GM18517 (cell line): Measurements from ENCODE around the gene P2RY4.
"Not testable (repeated sequence)": the region's sequence is repeated elsewhere in the genome, so short reads cannot be mapped to it uniquely, and the experiment has no call there.

ENCODE experiments used
- ATAC-seq: cut with Tn5 transposase; IDR thresholded peaks from one replicate; pipeline ENCODE4 v1.9.1; 2021; ENCODE audit warnings: mild to moderate bottlenecking, moderate library complexity; ENCODE audit not compliant: unreplicated experiment

P2RY4 gene

DNA sequence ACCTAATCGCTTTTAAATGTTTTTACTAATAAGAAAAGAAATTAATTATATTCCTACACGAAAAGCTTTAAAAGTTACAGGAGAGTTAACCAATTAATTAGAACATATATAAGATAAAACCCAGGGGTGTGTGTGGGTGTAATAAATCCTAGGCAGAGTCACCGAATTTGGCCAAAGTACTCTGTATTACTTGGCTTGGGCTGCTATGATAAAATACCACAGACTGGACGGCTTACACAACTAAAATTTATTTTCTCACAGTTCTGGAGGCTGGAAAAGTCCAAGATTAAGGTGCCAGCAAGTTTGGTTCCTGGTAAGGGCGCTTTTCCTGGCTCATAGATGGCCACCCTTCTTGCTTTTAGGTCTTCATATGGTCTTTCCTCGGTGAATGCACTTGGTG is 15.1 kb downstream of the P2RY4 start:
- no peak for ATAC-seq

DNA sequence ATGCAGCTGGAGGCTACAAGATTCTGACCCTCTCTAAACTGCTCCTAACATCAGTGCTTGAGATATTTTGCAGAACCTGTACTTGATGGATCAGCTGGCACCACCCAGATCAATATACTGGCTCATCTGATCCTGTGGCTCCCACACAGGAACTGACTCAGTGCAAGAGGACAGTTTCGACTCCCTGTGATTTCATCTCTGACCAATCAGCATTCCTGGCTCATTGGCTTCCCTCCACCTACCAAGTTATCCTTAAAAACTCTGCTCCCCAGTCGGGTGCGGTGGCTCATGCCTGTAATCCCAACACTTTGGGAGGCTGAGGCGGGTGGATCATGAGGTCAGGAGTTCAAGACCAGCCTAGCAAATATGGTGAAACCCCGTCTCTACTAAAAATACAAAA is 16.4 kb downstream of the P2RY4 start:
- not testable (repeated sequence) for ATAC-seq

DNA sequence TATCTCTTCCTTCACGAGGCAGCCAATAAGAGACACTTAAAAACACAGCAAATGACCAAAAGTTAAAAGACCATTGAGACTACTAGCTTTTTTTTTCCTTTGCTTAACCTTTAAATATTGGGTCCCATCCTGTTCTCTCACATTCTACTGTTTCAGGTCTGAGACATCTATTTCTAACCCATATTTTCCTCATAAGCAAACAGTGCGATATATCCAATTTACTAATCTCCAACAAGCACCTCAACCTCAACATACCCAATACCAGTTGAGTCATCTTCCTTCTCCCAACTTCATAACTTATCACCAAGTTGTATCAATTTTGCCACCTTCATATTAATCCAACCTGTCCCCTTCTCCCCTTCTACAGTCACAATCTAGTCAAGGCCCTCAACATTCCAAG is 18.5 kb downstream of the P2RY4 start:
- ATAC-seq: no peak

DNA sequence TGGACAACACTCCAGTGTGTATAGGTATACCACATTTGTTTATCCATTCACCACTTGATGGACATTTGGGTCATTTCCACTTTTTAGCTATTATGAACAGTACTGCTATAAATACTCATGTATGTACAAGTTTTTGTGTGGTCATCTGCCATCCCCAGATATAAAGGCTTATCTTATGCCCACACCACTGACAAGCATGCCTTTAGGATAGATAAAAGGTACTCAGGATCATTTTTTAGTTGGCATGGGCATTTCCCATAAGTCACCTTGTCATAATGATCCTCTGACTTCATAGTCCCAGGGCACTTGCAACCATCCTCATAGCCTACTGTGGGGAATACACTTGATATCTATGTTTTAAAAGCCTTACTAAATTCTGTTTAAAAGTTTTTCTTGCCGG is 19.3 kb downstream of the P2RY4 start:
- no peak for ATAC-seq

DNA sequence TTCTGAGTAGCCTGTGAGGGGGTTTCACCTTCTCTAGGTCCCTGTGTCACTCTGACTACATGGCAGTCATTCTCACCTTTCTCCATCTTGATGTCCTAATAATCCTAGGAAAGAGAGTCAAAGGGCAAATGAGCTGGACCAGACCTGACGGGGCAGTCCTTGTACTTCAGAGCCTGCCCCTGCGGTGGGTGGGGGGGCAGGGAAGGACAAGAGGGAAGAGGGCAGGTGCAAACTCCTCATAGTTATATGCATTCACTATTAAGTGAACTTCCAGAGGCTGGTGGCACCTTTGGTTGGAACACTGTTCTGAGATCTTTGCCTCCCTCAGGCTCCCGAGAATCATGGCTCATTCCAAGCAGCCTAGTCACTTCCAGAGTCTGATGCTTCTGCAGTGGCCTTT is 25.6 kb downstream of the P2RY4 start, which contains the start of gene AWAT1:
Gene AWAT1 (plus strand): TSS at position 301 of the 400 bp plus-strand sequence. CDS start 41 bp downstream, at position 342.
- no peak for ATAC-seq

DNA sequence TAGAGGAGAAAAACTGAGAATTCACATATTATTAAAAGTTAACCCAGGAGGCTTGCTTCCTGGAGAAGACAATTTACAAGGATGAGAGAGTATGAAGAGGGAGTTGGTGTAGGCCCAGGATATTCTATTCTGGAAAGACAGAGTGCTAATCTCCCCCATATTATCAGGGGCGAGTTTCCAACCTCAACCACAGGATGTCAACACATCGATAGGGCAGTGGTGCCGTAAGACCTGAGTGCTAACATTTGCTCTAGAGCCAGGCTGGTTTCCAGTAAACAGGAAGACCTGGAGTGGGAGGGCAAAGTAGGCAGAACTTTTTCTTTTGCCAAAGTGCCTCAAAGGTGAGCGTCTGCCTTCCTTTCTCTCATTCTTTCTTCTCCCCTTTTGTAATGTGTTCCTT is 28.3 kb downstream of the P2RY4 start:
- no peak for ATAC-seq

DNA sequence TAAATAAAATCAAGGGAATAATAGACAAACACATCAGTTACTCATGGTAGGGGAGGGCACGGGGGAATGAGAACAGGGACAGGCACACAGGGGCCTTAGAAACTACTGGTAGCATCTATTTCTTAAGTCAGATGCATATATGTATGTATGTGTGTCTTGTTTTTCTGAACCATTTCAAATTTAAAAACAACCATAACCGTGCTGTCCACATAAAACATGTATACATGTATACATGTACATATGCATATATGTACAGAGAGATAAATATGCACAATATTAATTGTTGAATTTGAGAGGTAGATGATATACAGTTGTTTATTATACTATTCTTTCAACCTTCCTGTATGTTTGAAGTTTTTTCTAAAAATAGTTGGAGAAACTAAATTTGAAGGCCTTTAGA is 33.3 kb downstream of the P2RY4 start:
- ATAC-seq: no peak

DNA sequence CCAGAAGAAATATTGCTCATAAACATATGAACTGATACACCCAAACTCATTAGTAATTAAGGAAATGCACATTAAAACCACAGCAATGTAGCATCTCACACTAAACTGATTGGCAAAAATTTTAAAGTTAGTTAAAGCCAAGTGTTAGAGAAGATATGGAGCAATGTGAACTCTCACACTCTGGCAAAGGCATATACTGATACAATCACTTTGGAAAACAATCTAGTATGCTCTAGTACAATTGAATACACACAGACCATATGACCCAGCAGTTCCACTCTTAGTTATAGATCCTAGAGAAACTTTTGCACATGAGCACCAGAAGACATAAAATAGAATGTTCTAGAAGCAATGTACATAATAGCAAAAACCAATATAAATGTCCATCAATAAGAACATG is 34.0 kb downstream of the P2RY4 start:
- no peak for ATAC-seq

DNA sequence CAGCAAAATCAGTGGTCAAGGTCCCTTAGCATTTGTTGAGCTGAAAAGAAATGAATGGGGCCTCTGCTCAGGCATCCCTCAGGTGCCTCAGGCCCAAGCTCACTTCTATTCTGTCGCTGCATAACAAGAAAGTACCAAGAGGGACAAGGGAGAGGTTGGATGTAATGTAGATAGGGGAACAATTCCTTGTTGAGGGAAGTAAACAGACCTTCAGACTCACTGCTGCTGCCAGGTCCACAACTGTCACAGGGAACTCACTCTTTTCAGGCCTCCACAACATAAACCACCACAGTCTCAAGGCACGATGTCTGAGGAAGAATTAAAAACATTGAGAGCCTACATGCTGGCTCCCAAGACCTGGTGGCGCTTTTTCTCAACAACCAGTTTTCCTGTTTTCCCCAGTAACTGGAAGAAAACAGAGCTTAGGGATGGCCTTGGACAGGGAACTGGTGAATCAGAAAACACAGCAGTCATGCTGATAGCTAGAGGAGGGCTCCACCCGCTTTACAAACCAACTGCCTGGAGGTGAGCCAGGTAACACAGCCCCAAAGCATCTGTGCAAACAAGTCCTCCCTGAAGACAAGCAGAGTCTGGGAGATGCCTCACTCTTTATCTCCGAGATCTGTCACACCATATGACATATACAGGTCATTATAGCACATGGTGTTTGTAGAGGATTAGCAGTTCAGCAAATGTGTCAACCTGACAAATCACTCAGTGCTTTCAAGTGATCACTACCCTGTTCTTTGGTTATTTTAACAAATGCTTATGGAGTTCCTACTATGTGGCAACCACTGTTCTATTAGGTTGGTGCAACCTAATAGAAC is 39.9 kb downstream of the P2RY4 start:
- no peak for ATAC-seq

DNA sequence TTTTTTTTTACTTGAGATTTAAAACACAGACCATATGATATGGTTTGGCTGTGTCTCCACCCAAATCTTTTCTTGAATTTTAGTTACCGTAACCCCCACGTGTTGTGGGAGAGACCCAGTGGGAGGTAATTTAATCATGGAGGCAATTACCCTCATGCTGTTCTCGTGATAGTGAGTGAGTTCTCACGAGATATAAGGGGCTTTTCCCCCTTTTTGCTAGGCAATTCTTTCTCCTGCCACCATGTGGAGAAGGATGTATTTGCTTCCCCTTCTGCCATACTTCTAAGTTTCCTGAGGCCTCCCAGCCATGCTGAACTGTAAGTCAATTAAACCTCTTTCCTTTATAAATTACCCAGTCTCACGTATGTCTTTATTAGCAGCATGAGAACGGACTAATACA is 50.4 kb downstream of the P2RY4 start:
- ATAC-seq: not testable (repeated sequence)

DNA sequence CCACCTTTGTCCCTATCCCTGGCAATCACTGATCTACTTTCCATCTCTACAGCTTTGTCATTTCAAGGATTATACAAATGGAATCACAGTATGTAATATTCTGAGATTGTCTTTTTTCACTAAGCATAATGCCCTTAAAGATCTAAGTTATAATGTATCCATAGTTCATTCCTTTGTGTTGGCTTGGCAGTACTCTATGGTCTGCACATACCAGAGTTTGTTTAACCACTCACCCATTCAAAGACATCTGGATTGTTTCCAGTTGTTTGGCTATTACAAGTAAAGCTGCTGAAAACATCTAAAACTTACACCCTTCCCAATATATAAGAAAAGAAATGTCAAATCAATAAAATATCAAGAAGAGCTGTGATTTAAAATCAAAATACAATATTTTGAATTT is 51.5 kb downstream of the P2RY4 start:
- no peak for ATAC-seq
